ENCODE results near the gene TMEM263. TPM values are rescaled to one million over a fixed set of nuclear protein-coding genes. Genes with fewer than 3 reads are reported as not detected.

Gene TMEM263
- total and polyA plus RNA-seq, 2 of the 13 experiments (the other 11 are each of a cell fraction or from before 2014, with no cell fraction given), result 25.9 to 58.6 TPM

DNA sequence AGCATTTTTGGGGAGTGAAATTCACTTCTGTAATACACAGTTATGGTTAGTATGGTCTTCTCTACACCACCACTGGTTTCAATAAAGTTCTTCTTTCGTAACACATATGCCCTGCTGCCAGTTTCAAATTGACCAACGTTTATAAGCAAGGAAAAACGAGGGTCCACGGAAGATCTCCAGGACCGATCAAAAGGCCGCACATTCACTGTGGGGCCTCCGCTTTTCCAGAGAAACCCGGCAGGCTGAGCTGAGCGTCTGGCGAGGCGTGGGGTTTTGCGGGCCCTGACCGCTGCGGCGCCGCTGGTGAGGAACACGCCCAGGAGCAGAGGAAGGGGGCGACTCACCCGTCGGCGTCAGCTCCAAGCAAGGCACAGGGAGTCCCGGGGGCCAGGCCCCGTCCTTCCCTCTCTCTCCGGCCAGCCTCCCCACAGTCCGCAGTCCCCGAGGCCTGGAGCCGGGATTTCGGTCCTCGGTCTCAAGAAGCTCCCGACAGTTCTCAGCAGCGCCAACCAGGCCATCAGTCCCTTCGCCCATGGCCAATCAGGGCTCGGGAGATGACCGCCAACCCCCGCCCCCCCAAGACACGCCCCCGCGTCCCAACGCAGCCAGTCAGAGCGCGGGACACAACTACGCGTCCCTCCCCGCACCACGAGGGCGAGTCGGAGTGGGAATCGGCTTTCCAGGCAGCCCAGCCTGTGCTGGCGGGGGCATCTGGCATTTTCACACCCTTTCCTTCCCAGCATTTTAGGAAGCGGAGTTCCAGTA is 31.1 kb downstream of the TMEM263 start, which contains the start of gene MTERF2 (continued):
- TF ChIP-seq, protein P1, sequence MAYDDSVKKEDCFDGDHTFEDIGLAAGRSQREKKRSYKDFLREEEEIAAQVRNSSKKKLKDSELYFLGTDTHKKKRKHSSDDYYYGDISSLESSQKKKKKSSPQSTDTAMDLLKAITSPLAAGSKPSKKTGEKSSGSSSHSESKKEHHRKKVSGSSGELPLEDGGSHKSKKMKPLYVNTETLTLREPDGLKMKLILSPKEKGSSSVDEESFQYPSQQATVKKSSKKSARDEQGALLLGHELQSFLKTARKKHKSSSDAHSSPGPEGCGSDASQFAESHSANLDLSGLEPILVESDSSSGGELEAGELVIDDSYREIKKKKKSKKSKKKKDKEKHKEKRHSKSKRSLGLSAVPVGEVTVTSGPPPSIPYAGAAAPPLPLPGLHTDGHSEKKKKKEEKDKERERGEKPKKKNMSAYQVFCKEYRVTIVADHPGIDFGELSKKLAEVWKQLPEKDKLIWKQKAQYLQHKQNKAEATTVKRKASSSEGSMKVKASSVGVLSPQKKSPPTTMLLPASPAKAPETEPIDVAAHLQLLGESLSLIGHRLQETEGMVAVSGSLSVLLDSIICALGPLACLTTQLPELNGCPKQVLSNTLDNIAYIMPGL (CRISPR knock-in tag; IDR thresholded peaks at IDR 0.05; ENCODE audit: borderline replicate concordance in 1 of 2, low read depth in 1 of 2), result peak in 1 of 2 experiments; percentile 74; a peak in 1 of 4 replicates
- TF ChIP-seq ZNF678 (CRISPR knock-in tag; IDR thresholded peaks at IDR 0.05) (peak; percentile 82; the same call in 1 of the 2 replicates), MXD4 (CRISPR knock-in tag; IDR thresholded peaks at IDR 0.05) (peak; percentile 79), PRMT3 (CRISPR knock-in tag; IDR thresholded peaks at IDR 0.05; ENCODE audit: borderline replicate concordance, low read depth) (no peak), REPIN1 (CRISPR knock-in tag; IDR thresholded peaks at IDR 0.05; ENCODE audit: borderline replicate concordance, low read depth) (no peak), ZEB1 (IDR thresholded peaks at IDR 0.05; ENCODE audit: insufficient replicate concordance, low read depth) (no peak), ZNF674 (CRISPR knock-in tag; IDR thresholded peaks at IDR 0.05; ENCODE audit: low read depth) (no peak), GATAD1 (CRISPR knock-in tag; IDR thresholded peaks at IDR 0.05) (0 out of 2 replicates have a peak, but pooled peaks have one; percentile 9), ZBTB21 (CRISPR knock-in tag; IDR thresholded peaks at IDR 0.05) (no peak; the same call in 1 of the 2 replicates), NFYC (CRISPR knock-in tag; IDR thresholded peaks at IDR 0.05) (peak; percentile 83; the same call in 1 of the 2 replicates), PHF8 (CRISPR knock-in tag; IDR thresholded peaks at IDR 0.05) (peak; percentile 97), HDAC2 (CRISPR knock-in tag; IDR thresholded peaks at IDR 0.05) (peak; percentile 4; the same call in 1 of the 2 replicates), NRL (CRISPR knock-in tag; IDR thresholded peaks at IDR 0.05; ENCODE audit: borderline replicate concordance) (peak; percentile 95), DR1 (CRISPR knock-in tag; IDR thresholded peaks at IDR 0.05) (peak; percentile 53; the same call in 1 of the 2 replicates)
- TF ChIP-seq, protein P2, sequence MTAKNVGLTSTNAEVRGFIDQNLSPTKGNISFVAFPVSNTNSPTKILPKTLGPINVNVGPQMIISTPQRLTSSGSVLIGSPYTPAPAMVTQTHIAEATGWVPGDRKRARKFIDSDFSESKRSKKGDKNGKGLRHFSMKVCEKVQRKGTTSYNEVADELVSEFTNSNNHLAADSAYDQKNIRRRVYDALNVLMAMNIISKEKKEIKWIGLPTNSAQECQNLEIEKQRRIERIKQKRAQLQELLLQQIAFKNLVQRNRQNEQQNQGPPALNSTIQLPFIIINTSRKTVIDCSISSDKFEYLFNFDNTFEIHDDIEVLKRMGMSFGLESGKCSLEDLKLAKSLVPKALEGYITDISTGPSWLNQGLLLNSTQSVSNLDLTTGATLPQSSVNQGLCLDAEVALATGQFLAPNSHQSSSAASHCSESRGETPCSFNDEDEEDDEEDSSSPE (CRISPR knock-in tag; IDR thresholded peaks at IDR 0.05), result peak; percentile 59
- TF ChIP-seq, protein P3, sequence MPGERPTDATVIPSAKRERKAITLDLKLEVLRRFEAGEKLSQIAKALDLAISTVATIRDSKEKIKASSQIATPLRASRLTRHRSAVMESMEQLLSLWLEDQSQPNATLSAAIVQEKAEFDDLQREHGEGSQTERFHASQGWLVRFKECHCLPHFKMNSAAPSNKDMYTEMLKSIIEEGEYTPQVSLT (CRISPR knock-in tag; IDR thresholded peaks at IDR 0.05; ENCODE audit: borderline replicate concordance, low read depth), result no peak
- TF ChIP-seq, protein P4, sequence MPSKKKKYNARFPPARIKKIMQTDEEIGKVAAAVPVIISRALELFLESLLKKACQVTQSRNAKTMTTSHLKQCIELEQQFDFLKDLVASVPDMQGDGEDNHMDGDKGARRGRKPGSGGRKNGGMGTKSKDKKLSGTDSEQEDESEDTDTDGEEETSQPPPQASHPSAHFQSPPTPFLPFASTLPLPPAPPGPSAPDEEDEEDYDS (CRISPR knock-in tag; IDR thresholded peaks at IDR 0.05), result peak; percentile 81
- TF ChIP-seq, protein P5, sequence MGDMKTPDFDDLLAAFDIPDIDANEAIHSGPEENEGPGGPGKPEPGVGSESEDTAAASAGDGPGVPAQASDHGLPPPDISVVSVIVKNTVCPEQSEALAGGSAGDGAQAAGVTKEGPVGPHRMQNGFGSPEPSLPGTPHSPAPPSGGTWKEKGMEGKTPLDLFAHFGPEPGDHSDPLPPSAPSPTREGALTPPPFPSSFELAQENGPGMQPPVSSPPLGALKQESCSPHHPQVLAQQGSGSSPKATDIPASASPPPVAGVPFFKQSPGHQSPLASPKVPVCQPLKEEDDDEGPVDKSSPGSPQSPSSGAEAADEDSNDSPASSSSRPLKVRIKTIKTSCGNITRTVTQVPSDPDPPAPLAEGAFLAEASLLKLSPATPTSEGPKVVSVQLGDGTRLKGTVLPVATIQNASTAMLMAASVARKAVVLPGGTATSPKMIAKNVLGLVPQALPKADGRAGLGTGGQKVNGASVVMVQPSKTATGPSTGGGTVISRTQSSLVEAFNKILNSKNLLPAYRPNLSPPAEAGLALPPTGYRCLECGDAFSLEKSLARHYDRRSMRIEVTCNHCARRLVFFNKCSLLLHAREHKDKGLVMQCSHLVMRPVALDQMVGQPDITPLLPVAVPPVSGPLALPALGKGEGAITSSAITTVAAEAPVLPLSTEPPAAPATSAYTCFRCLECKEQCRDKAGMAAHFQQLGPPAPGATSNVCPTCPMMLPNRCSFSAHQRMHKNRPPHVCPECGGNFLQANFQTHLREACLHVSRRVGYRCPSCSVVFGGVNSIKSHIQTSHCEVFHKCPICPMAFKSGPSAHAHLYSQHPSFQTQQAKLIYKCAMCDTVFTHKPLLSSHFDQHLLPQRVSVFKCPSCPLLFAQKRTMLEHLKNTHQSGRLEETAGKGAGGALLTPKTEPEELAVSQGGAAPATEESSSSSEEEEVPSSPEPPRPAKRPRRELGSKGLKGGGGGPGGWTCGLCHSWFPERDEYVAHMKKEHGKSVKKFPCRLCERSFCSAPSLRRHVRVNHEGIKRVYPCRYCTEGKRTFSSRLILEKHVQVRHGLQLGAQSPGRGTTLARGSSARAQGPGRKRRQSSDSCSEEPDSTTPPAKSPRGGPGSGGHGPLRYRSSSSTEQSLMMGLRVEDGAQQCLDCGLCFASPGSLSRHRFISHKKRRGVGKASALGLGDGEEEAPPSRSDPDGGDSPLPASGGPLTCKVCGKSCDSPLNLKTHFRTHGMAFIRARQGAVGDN (CRISPR knock-in tag; IDR thresholded peaks at IDR 0.05), result peak; percentile 93
